B cell (primary cell): ENCODE data around the gene ANKRD33B.

Source experiments
- EZH2 ChIP-seq: IDR thresholded peaks from 2 replicates; pipeline ENCODE4 v1.6.1; 2012; ENCODE audit warnings: borderline replicate concordance, low read depth, mild to moderate bottlenecking, moderate library complexity, low read length; ENCODE audit not compliant: insufficient read depth, poor library complexity, severe bottlenecking
- TF ChIP-seq, protein P1 (sequence below): fragments of 200-600 bp; IDR thresholded peaks from one replicate; pipeline ENCODE4 v1.8.0; 2022; ENCODE audit warnings: antibody characterized with exemption, mild to moderate bottlenecking

DNA sequence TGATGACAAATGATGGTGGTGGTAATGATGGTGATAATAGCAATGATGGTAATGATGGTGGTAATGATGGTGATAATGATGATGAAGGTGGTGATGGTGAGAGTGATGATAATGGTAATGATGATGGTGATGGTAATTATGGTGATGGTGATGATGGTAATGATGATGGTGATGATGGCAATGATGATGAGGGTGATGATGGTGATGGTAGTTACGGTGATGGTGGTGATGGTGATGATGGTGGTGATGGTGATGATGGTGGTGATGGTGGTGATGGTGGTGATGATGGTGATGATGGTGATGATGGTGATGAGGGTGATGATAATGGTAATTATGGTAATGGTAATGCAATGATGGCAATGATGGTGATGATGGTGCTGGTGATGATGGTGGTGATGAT lies 106.1 kb downstream of the ANKRD33B start:
- no peak for TF ChIP-seq EZH2
- TF ChIP-seq, protein P1, sequence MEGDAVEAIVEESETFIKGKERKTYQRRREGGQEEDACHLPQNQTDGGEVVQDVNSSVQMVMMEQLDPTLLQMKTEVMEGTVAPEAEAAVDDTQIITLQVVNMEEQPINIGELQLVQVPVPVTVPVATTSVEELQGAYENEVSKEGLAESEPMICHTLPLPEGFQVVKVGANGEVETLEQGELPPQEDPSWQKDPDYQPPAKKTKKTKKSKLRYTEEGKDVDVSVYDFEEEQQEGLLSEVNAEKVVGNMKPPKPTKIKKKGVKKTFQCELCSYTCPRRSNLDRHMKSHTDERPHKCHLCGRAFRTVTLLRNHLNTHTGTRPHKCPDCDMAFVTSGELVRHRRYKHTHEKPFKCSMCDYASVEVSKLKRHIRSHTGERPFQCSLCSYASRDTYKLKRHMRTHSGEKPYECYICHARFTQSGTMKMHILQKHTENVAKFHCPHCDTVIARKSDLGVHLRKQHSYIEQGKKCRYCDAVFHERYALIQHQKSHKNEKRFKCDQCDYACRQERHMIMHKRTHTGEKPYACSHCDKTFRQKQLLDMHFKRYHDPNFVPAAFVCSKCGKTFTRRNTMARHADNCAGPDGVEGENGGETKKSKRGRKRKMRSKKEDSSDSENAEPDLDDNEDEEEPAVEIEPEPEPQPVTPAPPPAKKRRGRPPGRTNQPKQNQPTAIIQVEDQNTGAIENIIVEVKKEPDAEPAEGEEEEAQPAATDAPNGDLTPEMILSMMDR, result no peak
